Endothelial cell (in vitro differentiated cells): Measurements from ENCODE around the gene MAGEE1. TPM values are rescaled to one million over a fixed set of nuclear protein-coding genes. Genes with fewer than 3 reads are reported as not detected.
A peak's percentile ranks its signal among the peaks of the same experiment; 100 is the strongest.

Source experiments
- DNase-seq: peaks from one replicate; pipeline ENCODE4 v3.0.0; 2021; ENCODE audit warnings: low spot score
- H3K27ac Mint-ChIP-seq: one replicate; pipeline ENCODE4 v1.8.0; 2021; ENCODE audit warnings: mixed read lengths, inconsistent platforms; ENCODE audit not compliant: unreplicated experiment
- H3K27me3 Mint-ChIP-seq: one replicate; pipeline ENCODE4 v1.8.0; 2021; ENCODE audit warnings: mild to moderate bottlenecking, moderate library complexity, mixed read lengths, inconsistent platforms; ENCODE audit not compliant: unreplicated experiment
- H3K36me3 Mint-ChIP-seq: one replicate; pipeline ENCODE4 v1.8.0; 2021; ENCODE audit warnings: mild to moderate bottlenecking, low read depth, mixed read lengths, inconsistent platforms; ENCODE audit not compliant: unreplicated experiment
- H3K4me1 Mint-ChIP-seq: one replicate; pipeline ENCODE4 v1.8.0; 2021; ENCODE audit warnings: mild to moderate bottlenecking, mixed read lengths, inconsistent platforms; ENCODE audit not compliant: unreplicated experiment
- H3K4me3 Mint-ChIP-seq: one replicate; pipeline ENCODE4 v1.8.0; 2021; ENCODE audit warnings: mild to moderate bottlenecking, mixed read lengths, inconsistent platforms; ENCODE audit not compliant: unreplicated experiment
- H3K9me3 Mint-ChIP-seq: one replicate; pipeline ENCODE4 v1.8.0; 2021; ENCODE audit warnings: mixed read lengths, inconsistent platforms; ENCODE audit not compliant: unreplicated experiment
- CTCF ChIP-seq: fragments of 200-600 bp; sonication (generic); IDR thresholded peaks from one replicate; pipeline ENCODE4 v1.5.0; 2021; ENCODE audit warnings: antibody characterized with exemption; ENCODE audit not compliant: unreplicated experiment
- total RNA-seq: library from RNA; stranded (reverse); fragmentation: NEBNext Ultra II Directional; extraction: Animal tissue kit (Norgen Biotek cat#: 25700); gene quantifications from one replicate; pipeline ENCODE4 v1.2.1, GENCODE V29; 2021; ENCODE audit not compliant: unreplicated experiment

Gene MAGEE1
- total RNA-seq, 1 donor from 2014 or later: 3.2 TPM

GRCh38 chrX:76428243-76429130, 977 bp downstream of the MAGEE1 start:
- no peaks in the 10 kb centered on the region for H3K4me1 Mint-ChIP-seq
- H3K27me3 Mint-ChIP-seq: peaks cover 5% of the 10 kb centered on the region
- H3K9me3 Mint-ChIP-seq: no peaks in the 10 kb centered on the region
- TF ChIP-seq CTCF: no peak
- peak; percentile 5 for DNase-seq
- no peak overlapping the region for H3K27ac Mint-ChIP-seq
- H3K4me3 Mint-ChIP-seq: peak overlapping the region; percentile 87
- H3K36me3 Mint-ChIP-seq: no peaks in the 10 kb centered on the region

DNA sequence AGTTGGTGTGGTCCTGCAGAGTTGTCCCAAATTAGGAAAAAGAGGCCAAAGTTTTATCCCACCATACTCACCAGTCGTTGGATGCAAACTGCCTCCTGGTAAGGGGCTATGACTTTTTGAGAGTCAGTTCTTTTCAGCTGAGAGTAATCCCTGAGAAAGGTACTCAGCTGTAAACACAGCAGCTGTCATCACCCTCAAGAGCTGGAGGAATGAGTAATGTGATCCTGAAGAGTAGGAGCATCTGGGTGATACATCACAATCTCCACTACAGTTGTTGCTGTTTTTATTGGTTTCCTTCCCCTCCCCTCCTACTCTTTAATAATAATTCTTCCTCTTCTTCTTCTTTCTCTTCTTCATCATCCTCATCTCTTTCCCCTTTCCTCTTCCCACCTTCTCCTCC, 5.7 kb downstream of the MAGEE1 start:
- Mint-ChIP-seq H3K4me3 (no peak overlapping the region), H3K27me3 (no peaks in the 10 kb centered on the region), H3K27ac (no peak overlapping the region), H3K9me3 (no peaks in the 10 kb centered on the region), H3K4me1 (no peaks in the 10 kb centered on the region), H3K36me3 (no peaks in the 10 kb centered on the region)
- TF ChIP-seq CTCF: no peak
- DNase-seq: no peak

- TF ChIP-seq CTCF: no peak
- Mint-ChIP-seq H3K4me3 (no peak overlapping the region), H3K27me3 (no peaks in the 10 kb centered on the region), H3K36me3 (no peaks in the 10 kb centered on the region), H3K27ac (no peak overlapping the region), H3K4me1 (no peaks in the 10 kb centered on the region), H3K9me3 (no peaks in the 10 kb centered on the region)
- no peak for DNase-seq
Measured at GRCh38 chrX:76434103-76434741, 6.7 kb downstream of the MAGEE1 start.

DNA sequence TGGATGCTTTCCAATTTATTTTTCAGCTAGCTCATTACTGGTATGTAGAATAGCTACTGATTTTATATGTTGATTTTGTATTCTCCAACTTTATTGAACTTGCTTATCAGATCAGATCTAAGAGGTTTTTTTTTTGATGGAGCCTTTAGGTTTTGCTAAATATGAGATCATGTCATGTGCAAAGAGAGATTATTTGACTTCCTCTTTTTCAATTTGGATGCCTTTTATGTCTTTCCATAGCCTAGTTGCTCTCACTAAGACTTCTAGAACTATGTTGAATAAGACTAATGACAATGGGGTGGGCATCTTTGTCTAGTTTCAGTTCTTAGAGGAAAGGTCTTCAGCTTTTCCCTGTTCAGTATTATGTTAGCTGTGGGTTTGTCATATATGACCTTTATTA, 11.7 kb downstream of the MAGEE1 start:
- no peaks in the 10 kb centered on the region for H3K36me3 Mint-ChIP-seq
- no peak overlapping the region for H3K4me3 Mint-ChIP-seq
- no peak for DNase-seq
- H3K27me3 Mint-ChIP-seq: no peaks in the 10 kb centered on the region
- no peaks in the 10 kb centered on the region for H3K9me3 Mint-ChIP-seq
- no peaks in the 10 kb centered on the region for H3K4me1 Mint-ChIP-seq
- H3K27ac Mint-ChIP-seq: no peak overlapping the region
- no peak for TF ChIP-seq CTCF

DNA sequence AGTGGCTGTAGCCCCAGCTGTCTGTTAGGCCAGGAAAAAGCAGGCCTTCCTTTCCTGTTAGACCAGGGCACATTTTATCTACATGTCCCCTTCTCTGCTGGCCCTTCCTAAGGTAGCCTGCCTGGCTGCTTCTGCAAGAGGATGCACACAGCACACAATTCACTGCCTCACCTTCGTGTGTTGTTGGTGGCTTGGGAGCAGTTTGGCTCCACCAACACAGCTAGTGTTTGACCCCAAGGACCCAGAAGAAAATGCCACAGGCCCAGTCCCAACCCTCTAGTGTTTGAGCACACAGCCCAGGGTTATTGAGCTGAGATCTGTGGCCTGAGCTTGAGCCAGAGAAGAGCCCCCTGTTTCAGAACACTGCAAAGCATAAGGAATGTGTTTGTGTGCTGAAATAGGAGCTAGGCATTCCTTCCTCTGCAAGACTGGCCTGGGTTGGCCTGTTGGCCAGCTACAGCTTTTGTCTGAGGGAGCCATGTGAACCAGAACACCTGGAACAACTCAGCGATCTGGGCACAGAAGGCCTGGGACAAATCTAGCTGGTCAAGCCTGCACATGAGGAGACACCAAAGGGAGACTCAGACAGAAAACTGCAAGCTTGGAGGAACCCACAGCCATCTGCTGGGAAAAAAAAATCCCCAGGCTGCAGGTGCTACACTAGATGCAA, 26.4 kb downstream of the MAGEE1 start:
- Mint-ChIP-seq H3K36me3 (no peaks in the 10 kb centered on the region), H3K4me3 (no peak overlapping the region), H3K9me3 (no peaks in the 10 kb centered on the region), H3K27ac (no peak overlapping the region), H3K27me3 (peaks cover 2% of the 10 kb centered on the region), H3K4me1 (no peaks in the 10 kb centered on the region)
- no peak for DNase-seq
- no peak for TF ChIP-seq CTCF
